Trophoblast cell (in vitro differentiated cells and primary cell): ENCODE measurements around the gene GRAMD4.
"Not testable (repeated sequence)": the region's sequence is repeated elsewhere in the genome, so short reads cannot be mapped to it uniquely, and the experiment has no call there.

Source experiments
- DNase-seq, 2 donors: peaks; one replicate each; pipeline ENCODE4 v3.0.0-alpha.2; 2016
- H2AFZ ChIP-seq: 2 replicates; pipeline ENCODE4 v1.6.1; 2013; ENCODE audit warnings: low read length, moderate library complexity, mild to moderate bottlenecking; ENCODE audit not compliant: insufficient read depth, poor library complexity
- H2AK5ac ChIP-seq: 2 replicates; pipeline ENCODE4 v1.6.1; 2013; ENCODE audit warnings: mild to moderate bottlenecking, low read length
- H2BK120ac ChIP-seq: 2 replicates; pipeline ENCODE4 v1.6.1; 2013; ENCODE audit warnings: low read length, mild to moderate bottlenecking, moderate library complexity; ENCODE audit not compliant: insufficient read depth, poor library complexity
- H2BK12ac ChIP-seq: 2 replicates; pipeline ENCODE4 v1.6.1; 2013; ENCODE audit warnings: mild to moderate bottlenecking, low read length, moderate library complexity
- H2BK5ac ChIP-seq: 2 replicates; pipeline ENCODE4 v1.6.1; 2013; ENCODE audit warnings: low read length, low read depth, moderate library complexity, mild to moderate bottlenecking; ENCODE audit not compliant: poor library complexity
- H3K14ac ChIP-seq: 2 replicates; pipeline ENCODE4 v1.6.1; 2013; ENCODE audit warnings: mild to moderate bottlenecking, low read length
- H3K18ac ChIP-seq: 2 replicates; pipeline ENCODE4 v1.6.1; 2013; ENCODE audit warnings: mild to moderate bottlenecking, low read length
- H3K23ac ChIP-seq: 2 replicates; pipeline ENCODE4 v1.6.1; 2013; ENCODE audit warnings: low read length
- H3K27ac ChIP-seq: 2 replicates; pipeline ENCODE4 v1.5.1; 2013; ENCODE audit warnings: low read depth, mild to moderate bottlenecking, inconsistent platforms, low read length, moderate library complexity
- H3K27me3 ChIP-seq: 2 replicates; pipeline ENCODE4 v1.6.1; 2013; ENCODE audit warnings: inconsistent platforms, mild to moderate bottlenecking, low read length, moderate library complexity; ENCODE audit not compliant: insufficient read depth
- H3K36me3 ChIP-seq, 2 experiments: 1 replicate in 1 of 2; 2 replicates in 1 of 2; pipeline ENCODE4 v1.6.1; 2013; ENCODE audit warnings: low read length in 2 of 2, mild to moderate bottlenecking in 2 of 2, moderate library complexity in 1 of 2; ENCODE audit not compliant: insufficient read depth in 2 of 2, control insufficient read depth in 1 of 2
- H3K4ac ChIP-seq: 2 replicates; pipeline ENCODE4 v1.6.1; 2013; ENCODE audit warnings: low read depth, mild to moderate bottlenecking, low read length, moderate library complexity
- H3K4me1 ChIP-seq, 2 experiments: 1 replicate in 1 of 2; 2 replicates in 1 of 2; pipeline ENCODE4 v1.6.1; 2013; ENCODE audit warnings: low read length in 2 of 2, mild to moderate bottlenecking in 2 of 2, moderate library complexity in 1 of 2; ENCODE audit not compliant: insufficient read depth in 2 of 2, control insufficient read depth in 1 of 2
- H3K4me2 ChIP-seq: 2 replicates; pipeline ENCODE4 v1.6.1; 2013; ENCODE audit warnings: inconsistent platforms, mild to moderate bottlenecking, low read length, moderate library complexity
- H3K4me3 ChIP-seq: 2 replicates; pipeline ENCODE4 v1.5.1; 2013; ENCODE audit warnings: mild to moderate bottlenecking, low read depth, low read length, inconsistent platforms
- H3K79me1 ChIP-seq: one replicate; pipeline ENCODE4 v1.6.1; 2013; ENCODE audit warnings: low read length
- H3K79me2 ChIP-seq: 2 replicates; pipeline ENCODE4 v1.6.1; 2013; ENCODE audit warnings: low read length, mild to moderate bottlenecking; ENCODE audit not compliant: control insufficient read depth, insufficient read depth, poor library complexity
- H3K9ac ChIP-seq: 2 replicates; pipeline ENCODE4 v1.6.1; 2013; ENCODE audit warnings: mild to moderate bottlenecking, low read length
- H3K9me3 ChIP-seq: 2 replicates; pipeline ENCODE4 v1.6.1; 2013; ENCODE audit warnings: low read depth, mild to moderate bottlenecking, control low read depth, inconsistent platforms, low read length; ENCODE audit not compliant: insufficient read depth
- H4K12ac ChIP-seq: 2 replicates; pipeline ENCODE4 v1.6.1; 2013; ENCODE audit warnings: low read depth, mild to moderate bottlenecking, low read length, moderate library complexity
- H4K8ac ChIP-seq: 2 replicates; pipeline ENCODE4 v1.6.1; 2013; ENCODE audit warnings: low read depth, mild to moderate bottlenecking, low read length, moderate library complexity
- H4K91ac ChIP-seq: one replicate; pipeline ENCODE4 v1.6.1; 2013; ENCODE audit warnings: low read depth, mild to moderate bottlenecking, low read length, moderate library complexity
- WGBS: extraction: QIAGEN DNeasy Blood & Tissue Kit; methylation state at CpG from one replicate; pipeline ENCODE4 v1.1.7; 2013; ENCODE audit warnings: missing lambda C conversion rate; ENCODE audit not compliant: insufficient read length, insufficient coverage; ENCODE audit errors: extremely low coverage; 5-methylcytosine and 5-hydroxymethylcytosine counted together

The GRAMD4 gene

GRCh38 chr22:46641811-46642266 lies 21.7 kb downstream of the GRAMD4 start:
- H2BK5ac ChIP-seq = no peak overlapping the region
- H2BK12ac ChIP-seq = no peak overlapping the region
- H3K27ac ChIP-seq = no peak overlapping the region
- no peak overlapping the region for H3K9ac ChIP-seq
- no peak overlapping the region for H4K12ac ChIP-seq
- H3K79me1 ChIP-seq = no peaks in the 10 kb centered on the region
- H3K79me2 ChIP-seq = no peaks in the 10 kb centered on the region
- WGBS = no CpG with 5 or more reads among the region's 7 CpGs
- no peak overlapping the region for H2AFZ ChIP-seq
- H3K18ac ChIP-seq = no peak overlapping the region
- H2BK120ac ChIP-seq = no peak overlapping the region
- no peak for DNase-seq
- no peak overlapping the region for H4K91ac ChIP-seq
- H3K4me3 ChIP-seq = no peak overlapping the region
- H3K4ac ChIP-seq = no peak overlapping the region
- peaks cover 0 to 2% of the 10 kb centered on the region in 2 experiments for H3K36me3 ChIP-seq
- H3K4me1 ChIP-seq = no peaks in the 10 kb centered on the region
- peaks cover 5% of the 10 kb centered on the region for H3K9me3 ChIP-seq
- no peak overlapping the region for H4K8ac ChIP-seq
- H2AK5ac ChIP-seq = no peak overlapping the region
- H3K23ac ChIP-seq = no peak overlapping the region
- H3K4me2 ChIP-seq = no peak overlapping the region
- no peak overlapping the region for H3K14ac ChIP-seq
- no peaks in the 10 kb centered on the region for H3K27me3 ChIP-seq

- WGBS = 100% methylated on average over 2 of the region's 5 CpGs
- not testable (repeated sequence) for H4K12ac ChIP-seq, H3K27ac ChIP-seq, H3K79me2 ChIP-seq, H3K36me3 ChIP-seq, H2AFZ ChIP-seq, H3K4me2 ChIP-seq, H3K18ac ChIP-seq, DNase-seq, H4K8ac ChIP-seq, H2BK120ac ChIP-seq, H3K4me3 ChIP-seq, H3K79me1 ChIP-seq, H3K14ac ChIP-seq, H3K4me1 ChIP-seq, H3K4ac ChIP-seq, H3K27me3 ChIP-seq, H3K9ac ChIP-seq, H3K23ac ChIP-seq, H4K91ac ChIP-seq, H2BK12ac ChIP-seq, H2BK5ac ChIP-seq, H2AK5ac ChIP-seq, H3K9me3 ChIP-seq
Measured at GRCh38 chr22:46642840-46643480, 22.8 kb downstream of the GRAMD4 start.

- Histone ChIP-seq H3K4me3 (no peak overlapping the region), H4K8ac (no peak overlapping the region), H3K4me2 (no peak overlapping the region), H3K18ac (no peak overlapping the region), H4K12ac (no peak overlapping the region), H2AK5ac (no peak overlapping the region), H3K9ac (no peak overlapping the region), H3K36me3 (peaks cover 0 to 2% of the 10 kb centered on the region in 2 experiments), H2BK120ac (no peak overlapping the region), H3K9me3 (peaks cover 3% of the 10 kb centered on the region), H3K79me1 (no peaks in the 10 kb centered on the region), H3K23ac (no peak overlapping the region), H3K14ac (no peak overlapping the region), H3K79me2 (no peaks in the 10 kb centered on the region), H3K4me1 (no peaks in the 10 kb centered on the region), H2BK5ac (no peak overlapping the region), H3K4ac (no peak overlapping the region), H2AFZ (no peak overlapping the region), H2BK12ac (no peak overlapping the region), H4K91ac (no peak overlapping the region), H3K27ac (no peak overlapping the region), H3K27me3 (no peaks in the 10 kb centered on the region)
- DNase-seq = no peak
- WGBS = no CpG with 5 or more reads among the region's 10 CpGs
Measured at GRCh38 chr22:46646531-46647215, 26.5 kb downstream of the GRAMD4 start.

GRCh38 chr22:46648225-46648820 lies 28.1 kb downstream of the GRAMD4 start:
- not testable (repeated sequence) for H4K8ac ChIP-seq, H2AK5ac ChIP-seq, H3K23ac ChIP-seq, H3K9me3 ChIP-seq, H3K14ac ChIP-seq, H2BK120ac ChIP-seq, DNase-seq, H3K4me3 ChIP-seq, H3K79me1 ChIP-seq, H4K12ac ChIP-seq, H3K9ac ChIP-seq, H2BK5ac ChIP-seq, H3K27me3 ChIP-seq, H3K79me2 ChIP-seq, H3K4me1 ChIP-seq, H3K4me2 ChIP-seq, H2BK12ac ChIP-seq, H3K18ac ChIP-seq, H4K91ac ChIP-seq, H3K27ac ChIP-seq, H3K36me3 ChIP-seq, H3K4ac ChIP-seq, H2AFZ ChIP-seq
- 100% methylated on average over 2 of the region's 2 CpGs for WGBS
